Measurements from ENCODE around the gene CYP2A13. TPM values are rescaled to one million over a fixed set of nuclear protein-coding genes. Genes with fewer than 3 reads are reported as not detected.
"Not testable (repeated sequence)": the region's sequence is repeated elsewhere in the genome, so short reads cannot be mapped to it uniquely, and the experiment has no call there.

CYP2A13 gene
- total RNA-seq, 1 donor from 2014 or later: not detected

- DNase-seq: not testable (repeated sequence)
Observed at GRCh38 chr19:41120929-41121911, 33.0 kb downstream of the CYP2A13 start.

DNA sequence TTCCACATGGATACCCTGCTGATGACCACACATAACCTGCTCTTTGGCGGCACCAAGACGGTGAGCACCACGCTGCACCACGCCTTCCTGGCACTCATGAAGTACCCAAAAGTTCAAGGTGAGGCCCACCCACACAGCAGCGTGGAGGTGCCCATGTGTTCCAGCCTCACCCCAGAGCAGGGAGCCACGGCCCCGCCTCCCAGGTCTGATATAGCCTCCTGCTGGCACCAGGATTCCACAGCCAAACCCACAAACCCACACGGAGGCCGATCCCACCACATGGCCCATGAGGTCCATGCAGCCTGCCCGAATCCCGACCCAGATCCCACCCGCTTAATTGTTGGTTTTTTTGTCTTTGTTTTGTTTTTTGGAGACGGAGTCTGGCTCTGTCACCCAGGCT is 34.6 kb downstream of the CYP2A13 start:
- DNase-seq: not testable (repeated sequence)

- no peak for DNase-seq
Observed at GRCh38 chr19:41123716-41124294, 35.6 kb downstream of the CYP2A13 start.

GRCh38 chr19:41126765-41127203 is 38.5 kb downstream of the CYP2A13 start:
- DNase-seq: not testable (repeated sequence)

- not testable (repeated sequence) for DNase-seq
Observed at GRCh38 chr19:41127362-41127761, 39.1 kb downstream of the CYP2A13 start.

- DNase-seq: peak; percentile 15
Observed at GRCh38 chr19:41127801-41128300, 39.6 kb downstream of the CYP2A13 start.

- no peak for DNase-seq
Observed at GRCh38 chr19:41128692-41129091, 40.4 kb downstream of the CYP2A13 start.

DNA sequence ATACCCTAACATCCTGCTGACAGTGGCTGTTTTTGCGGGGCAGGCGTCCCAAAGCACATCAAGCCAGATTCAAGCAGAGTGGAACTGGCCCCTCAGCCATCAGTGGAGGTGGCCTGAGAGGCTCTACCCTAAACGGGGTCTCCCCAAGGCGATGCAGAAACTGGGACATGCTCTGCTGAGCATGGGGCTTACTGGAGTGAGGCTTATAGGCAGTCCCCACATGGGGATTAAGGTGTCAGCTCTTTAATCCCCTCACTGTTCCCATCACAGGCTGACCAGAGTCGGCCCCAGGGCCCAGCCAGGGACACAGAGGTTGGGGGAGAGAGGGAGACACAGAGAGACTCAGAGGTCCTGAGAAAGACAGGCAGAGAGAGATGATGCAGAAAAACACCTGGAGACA is 42.9 kb downstream of the CYP2A13 start:
- no peak for DNase-seq

DNA sequence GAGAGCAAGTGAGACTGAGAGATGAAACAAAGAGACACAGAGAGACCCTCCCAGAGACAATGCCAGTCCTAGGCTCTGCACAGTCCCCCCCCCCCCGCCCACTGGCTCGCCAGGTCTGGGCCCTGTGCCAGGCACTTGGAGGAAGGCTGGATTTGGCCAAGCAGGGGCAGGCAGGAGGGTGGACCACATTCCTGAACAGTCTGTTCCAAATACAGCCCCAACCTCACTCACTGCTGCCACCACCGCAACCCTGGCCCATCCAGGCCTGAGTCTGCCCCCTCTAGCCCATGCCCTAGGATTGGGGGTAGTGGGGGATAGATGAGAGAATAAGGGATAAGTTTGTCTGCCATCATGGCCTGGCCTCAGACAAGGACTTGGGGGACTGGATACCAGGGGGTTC is 45.0 kb downstream of the CYP2A13 start:
- DNase-seq: no peak

DNA sequence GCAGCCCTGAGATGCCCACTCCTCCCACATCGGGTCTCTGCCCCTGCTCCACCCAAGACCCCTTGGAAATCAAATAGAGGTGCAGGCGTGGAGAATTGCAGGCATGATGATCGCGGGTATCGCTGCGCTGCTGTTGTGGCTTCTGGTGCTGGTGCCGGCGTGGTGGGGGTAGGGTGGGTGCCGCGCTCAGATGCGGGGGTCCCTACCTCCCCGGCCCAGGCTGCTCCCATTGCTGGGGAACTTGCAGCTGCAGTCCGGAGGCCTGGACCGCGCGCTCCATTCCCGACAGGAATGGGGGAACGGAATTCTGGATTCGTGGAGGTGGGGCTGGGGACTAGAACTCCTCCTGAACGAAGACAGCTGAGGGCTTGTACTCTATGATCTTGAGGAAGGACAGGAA is 46.4 kb downstream of the CYP2A13 start:
- DNase-seq: no peak

- not testable (repeated sequence) for DNase-seq
Observed at GRCh38 chr19:41135390-41136384, 47.4 kb downstream of the CYP2A13 start.

- no peak for DNase-seq
Observed at GRCh38 chr19:41136636-41137455, 48.6 kb downstream of the CYP2A13 start.

- DNase-seq: no peak
Observed at GRCh38 chr19:41144403-41144802, 56.2 kb downstream of the CYP2A13 start.

Other genes with a start within 250 kb of the CYP2A13 start
- gene CYP2A6, start 238.0 kb upstream of the CYP2A13 start, total RNA-seq: not detected
- 0.78 TPM for gene CYP2A7, start 206.2 kb upstream of the CYP2A13 start, total RNA-seq
- not detected for gene CYP2B6, start 97.2 kb upstream of the CYP2A13 start, total RNA-seq
- gene CYP2F1, start 26.0 kb downstream of the CYP2A13 start, total RNA-seq: not detected
- gene CYP2S1, start 104.8 kb downstream of the CYP2A13 start, total RNA-seq: 1.4 TPM
- gene AXL, start 130.8 kb downstream of the CYP2A13 start, total RNA-seq: 9.2 TPM
- gene HNRNPUL1, start 175.9 kb downstream of the CYP2A13 start, total RNA-seq: 64.7 TPM
- gene CCDC97, start 221.7 kb downstream of the CYP2A13 start, total RNA-seq: 6.4 TPM